ENCODE data around the gene CALHM4. TPM values are rescaled to one million over a fixed set of nuclear protein-coding genes. Genes with fewer than 3 reads are reported as not detected.

CALHM4 gene
- total RNA-seq, 1 experiment from 2014 or later = not detected

GRCh38 chr6:116568821-116569755, 15.5 kb downstream of the CALHM4 start:
- intact Hi-C loops (cut with micrococcal nuclease) = no loop called here
- no peaks in the 10 kb centered on the region for H3K9me2 ChIP-seq (replicated peaks; ENCODE audit: low read length)
- no peak overlapping the region for H3K4me3 ChIP-seq (ENCODE audit: low read length)
- H3K9me3 ChIP-seq (ENCODE audit: low read length) = no peaks in the 10 kb centered on the region
- DNase-seq (no peak), ATAC-seq (no peak)
- no peaks in the 10 kb centered on the region for H3K27me3 ChIP-seq (ENCODE audit: low read length)
- peaks cover 42% of the 10 kb centered on the region for H3K79me2 ChIP-seq (ENCODE audit: low read length)
- ChIA-PET POLR2A (ENCODE audit: unreplicated experiment) (no interaction called here), CTCF (no interaction called here)
- no peak overlapping the region for H3K27ac ChIP-seq (ENCODE audit: low read length)
- no peak for TF ChIP-seq CTCF (conservative IDR thresholded peaks at IDR 0.05; ENCODE audit: low read depth, low read length)
- TF ChIP-seq EZH2 (IDR thresholded peaks at IDR 0.05; ENCODE audit: low read length, unreplicated experiment) = no peak
- no peak for TF ChIP-seq EZH2phosphoT487 (IDR thresholded peaks at IDR 0.05; ENCODE audit: borderline replicate concordance, low read length)
- no TSS peak for BruUV-seq (replicated peaks)
- H3F3A ChIP-seq (ENCODE audit: low read length, unreplicated experiment) = no peaks in the 10 kb centered on the region
- 0 out of 2 replicates have a peak overlapping the region, but pooled peaks have one; percentile 97 for H3K4me2 ChIP-seq (ENCODE audit: low read length)
- no peak overlapping the region for H2AFZ ChIP-seq (ENCODE audit: low read length)
- no peaks in the 10 kb centered on the region for H3K36me3 ChIP-seq (ENCODE audit: low read depth, low read length)
- peaks cover 17% of the 10 kb centered on the region for H3K4me1 ChIP-seq (ENCODE audit: insufficient read depth, low read length)
- 0 out of 2 replicates have a peak, but pooled peaks cover 3% of the 10 kb centered on the region for H4K20me1 ChIP-seq (ENCODE audit: low read length)
- no peak overlapping the region for H3K9ac ChIP-seq (ENCODE audit: low read length)

GRCh38 chr6:116570856-116571682, 17.5 kb downstream of the CALHM4 start, which contains the start of gene RWDD1:
Gene RWDD1, plus strand, starts transcription at chr6:116571504. Its CDS starts 79 bp downstream, at chr6:116571583.
- Histone ChIP-seq H4K20me1 (ENCODE audit: low read length) (0 out of 2 replicates have a peak, but pooled peaks cover 3% of the 10 kb centered on the region), H3K4me2 (ENCODE audit: low read length) (peak within 1 kb of the TSS; percentile 97), H3K27me3 (ENCODE audit: low read length) (no peaks in the 10 kb centered on the region), H3K36me3 (ENCODE audit: low read depth, low read length) (no peaks in the 10 kb centered on the region), H2AFZ (ENCODE audit: low read length) (peak within 1 kb of the TSS; percentile 86), H3K9ac (ENCODE audit: low read length) (peak within 1 kb of the TSS; percentile 95), H3F3A (ENCODE audit: low read length, unreplicated experiment) (no peaks in the 10 kb centered on the region), H3K79me2 (ENCODE audit: low read length) (peaks cover 59% of the 10 kb centered on the region), H3K9me2 (replicated peaks; ENCODE audit: low read length) (no peaks in the 10 kb centered on the region), H3K4me3 (ENCODE audit: low read length) (peak within 1 kb of the TSS; percentile 98), H3K9me3 (ENCODE audit: low read length) (no peaks in the 10 kb centered on the region), H3K4me1 (ENCODE audit: insufficient read depth, low read length) (peaks cover 17% of the 10 kb centered on the region), H3K27ac (ENCODE audit: low read length) (peak within 1 kb of the TSS; percentile 53)
- TF ChIP-seq EZH2 (IDR thresholded peaks at IDR 0.05; ENCODE audit: low read length, unreplicated experiment) (no peak), EZH2phosphoT487 (IDR thresholded peaks at IDR 0.05; ENCODE audit: borderline replicate concordance, low read length) (no peak), CTCF (conservative IDR thresholded peaks at IDR 0.05; ENCODE audit: low read depth, low read length) (no peak)
- intact Hi-C loops (cut with micrococcal nuclease) = loop anchor here (2.0 kb wide), 1 partner anchor 46 kb away; the partner anchor contains the start of gene RSPH4A
- ChIA-PET POLR2A (ENCODE audit: unreplicated experiment) (interaction anchor here (0.5 to 0.6 kb wide), 2 partner anchors 294 to 316 kb away, joined by 3 to 4 read pairs; no protein-coding TSS in a partner anchor), CTCF (no interaction called here)
- DNase-seq (peak; percentile 93), ATAC-seq (peak; percentile 96)
- BruUV-seq (replicated peaks) = no TSS peak
